Activated naive CD4-positive, alpha-beta T cell treated with anti-CD3 and anti-CD28 coated beads for 36 hours (primary cell): ENCODE measurements around the gene SPTSSB. TPM values are rescaled to one million over a fixed set of nuclear protein-coding genes. Genes with fewer than 3 reads are reported as not detected.

Source experiments
- CTCF ChIA-PET: fragments of 350-600 bp; sonication (Branson Sonifier 250); formaldehyde crosslinking; loops from one replicate; lab custom pipeline; 2021; ENCODE audit warnings: antibody characterized with exemption; lab: Charles Lee
- DNase-seq: peaks from one replicate; pipeline ENCODE4 v3.0.0-alpha.2; 2020
- H3K27ac Mint-ChIP-seq: one replicate; pipeline ENCODE4 v1.8.0; 2021; ENCODE audit warnings: mild to moderate bottlenecking, mixed read lengths
- H3K27me3 Mint-ChIP-seq: one replicate; pipeline ENCODE4 v1.8.0; 2021; ENCODE audit warnings: low read depth, mixed read lengths
- H3K36me3 Mint-ChIP-seq: one replicate; pipeline ENCODE4 v1.8.0; 2021; ENCODE audit warnings: low read depth, mixed read lengths
- H3K4me1 Mint-ChIP-seq: one replicate; pipeline ENCODE4 v1.8.0; 2021; ENCODE audit warnings: low read depth, mixed read lengths
- H3K4me3 Mint-ChIP-seq: one replicate; pipeline ENCODE4 v1.8.0; 2021; ENCODE audit warnings: mild to moderate bottlenecking, moderate library complexity, mixed read lengths
- H3K9me3 Mint-ChIP-seq: one replicate; pipeline ENCODE4 v1.8.0; 2021; ENCODE audit warnings: mixed read lengths
- intact Hi-C: fragments of 100-400 bp; cut with micrococcal nuclease; formaldehyde crosslinking; loops from one replicate; pipeline ENCODE4 v1.15.1; 2023
- total RNA-seq, 2 experiments: library from RNA; stranded (reverse); gene quantifications; one replicate each; pipeline ENCODE4 v1.2.3, GENCODE V29; 2021

SPTSSB gene, protein sequence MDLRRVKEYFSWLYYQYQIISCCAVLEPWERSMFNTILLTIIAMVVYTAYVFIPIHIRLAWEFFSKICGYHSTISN
- total RNA-seq = not detected

DNA sequence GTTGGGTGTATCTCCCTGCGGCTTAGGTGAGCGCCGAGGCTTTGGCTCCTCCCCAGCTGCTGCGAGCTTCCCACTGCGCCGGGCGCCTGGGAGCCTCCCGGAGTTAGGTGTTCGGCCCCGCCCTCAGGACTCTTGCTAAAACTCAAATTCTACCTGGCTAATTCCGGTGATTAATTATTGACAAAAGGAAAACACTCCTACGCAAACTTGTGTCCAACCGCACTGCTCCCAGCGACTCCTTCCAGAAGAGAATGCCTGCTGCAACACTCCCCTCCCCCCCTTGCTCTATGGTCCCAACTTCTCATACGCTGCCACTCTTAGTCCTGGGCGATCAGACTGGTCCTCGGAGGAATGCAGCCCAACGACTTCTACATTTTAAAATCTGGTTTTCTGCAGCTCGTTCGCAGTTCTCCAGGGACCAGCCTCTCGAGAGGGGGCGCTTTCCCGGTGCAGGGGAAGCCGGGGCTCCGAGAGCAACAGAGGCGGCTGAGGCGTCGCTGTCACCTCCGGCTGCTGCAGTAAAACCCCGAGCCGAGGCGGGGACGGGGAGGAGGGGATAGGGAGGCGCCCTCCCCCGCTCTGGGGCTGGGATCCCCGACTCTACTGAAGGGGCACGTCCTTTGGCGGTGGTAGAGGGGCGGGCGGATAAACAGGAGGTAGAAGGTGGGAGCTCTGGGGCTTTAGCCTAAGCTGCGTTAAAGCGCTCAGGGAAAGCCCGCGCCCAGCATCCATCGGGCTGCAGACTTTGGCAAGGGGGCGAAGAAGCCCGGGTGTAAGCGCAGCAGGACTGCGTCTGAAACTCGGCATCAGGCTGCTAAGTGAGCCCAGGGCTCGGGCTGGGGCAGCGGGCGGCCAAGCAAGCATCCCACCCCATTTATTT is at the start of gene SPTSSB:
SPTSSB (minus strand) TSS at position 77 of the 880 bp plus-strand sequence. CDS start 25,194 bp downstream, outside the sequence.
- Mint-ChIP-seq H3K27ac (no peak within 1 kb of the TSS), H3K27me3 (peaks cover 22% of the 10 kb centered on the region), H3K36me3 (no peaks in the 10 kb centered on the region), H3K4me3 (peak within 1 kb of the TSS; percentile 79), H3K4me1 (peaks cover 8% of the 10 kb centered on the region), H3K9me3 (no peaks in the 10 kb centered on the region)
- peak; percentile 60 for DNase-seq
- intact Hi-C loops = loop anchor here (1.0 kb wide), 3 partner anchors 22 to 38 kb away; no protein-coding TSS in a partner anchor
- CTCF ChIA-PET = interaction anchor here (0.5 to 1.6 kb wide), 8 partner anchors 12 to 95 kb away, joined by 3 to 6 read pairs (median 3); no protein-coding TSS in a partner anchor

DNA sequence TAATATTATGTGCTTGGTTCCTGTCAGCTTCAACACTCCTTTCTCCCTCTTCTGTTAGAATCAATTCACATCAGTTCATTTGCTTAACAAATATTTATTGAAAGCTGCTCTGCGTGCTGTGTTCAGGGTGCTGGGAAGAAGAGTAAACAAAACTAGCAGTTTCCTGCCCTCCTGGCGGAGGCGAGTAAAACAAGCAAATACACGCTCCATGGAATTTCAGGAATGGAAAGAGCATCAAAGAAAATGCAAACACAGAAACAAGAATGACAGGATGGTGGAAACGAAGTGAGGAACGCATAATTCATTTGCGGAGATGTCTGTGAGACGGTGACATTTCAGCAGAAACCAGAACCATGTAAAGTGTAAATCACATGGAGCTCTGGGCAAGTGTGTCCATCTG is 49.4 kb upstream of the SPTSSB start:
- intact Hi-C loops = loop anchor here (5.0 kb wide), 3 partner anchors 478 to 733 kb away; no protein-coding TSS in a partner anchor
- no peak for DNase-seq
- no peak overlapping the region for H3K27ac Mint-ChIP-seq
- H3K4me3 Mint-ChIP-seq = no peak overlapping the region
- no peaks in the 10 kb centered on the region for H3K27me3 Mint-ChIP-seq
- no peaks in the 10 kb centered on the region for H3K36me3 Mint-ChIP-seq
- peaks cover 4% of the 10 kb centered on the region for H3K9me3 Mint-ChIP-seq
- CTCF ChIA-PET = interaction anchor here (0.7 to 3.5 kb wide), 5 partner anchors 19 to 734 kb away, joined by 3 to 24 read pairs (median 3); no protein-coding TSS in a partner anchor
- no peaks in the 10 kb centered on the region for H3K4me1 Mint-ChIP-seq

DNA sequence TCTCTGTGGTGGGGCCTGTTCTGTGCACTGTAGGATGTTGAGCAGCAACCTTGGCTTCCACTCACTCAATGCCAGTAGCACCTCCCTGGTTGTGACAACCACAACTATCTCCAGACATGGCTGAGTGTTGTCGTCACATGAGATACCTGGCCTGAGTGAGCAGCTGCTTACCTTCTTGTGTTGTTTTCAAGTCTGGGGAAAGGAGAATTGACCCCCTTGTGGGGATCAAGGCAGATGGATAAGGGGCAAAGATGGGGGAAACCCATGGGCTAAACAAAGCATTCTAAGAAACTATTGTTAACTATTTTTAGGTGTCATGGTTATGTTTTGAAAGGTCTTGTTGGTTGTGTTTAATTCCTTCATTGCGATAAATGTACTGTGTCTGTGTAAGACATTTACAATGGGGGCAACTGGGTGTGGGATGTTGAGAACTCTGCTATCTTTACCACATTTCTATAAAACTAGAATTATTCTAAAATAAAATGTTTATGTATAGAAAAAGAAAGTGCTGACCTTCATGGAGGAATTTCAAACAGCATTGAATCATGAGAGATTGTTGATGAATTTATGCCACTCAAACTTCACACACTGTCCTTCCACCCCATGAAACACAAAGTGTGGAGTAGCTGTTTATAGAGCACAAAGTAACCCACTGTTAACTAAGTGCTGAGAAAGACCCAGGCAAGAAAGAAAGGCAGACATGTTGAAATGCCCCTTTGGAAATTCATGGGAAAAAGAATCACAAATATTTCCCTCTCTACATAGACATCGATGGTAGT is 48.4 kb upstream of the SPTSSB start:
- DNase-seq = no peak
- H3K4me1 Mint-ChIP-seq = no peaks in the 10 kb centered on the region
- no peaks in the 10 kb centered on the region for H3K27me3 Mint-ChIP-seq
- CTCF ChIA-PET = interaction anchor here (0.7 kb wide), 1 partner anchor 166 kb away, joined by 3 read pairs; no protein-coding TSS in a partner anchor
- H3K9me3 Mint-ChIP-seq = peaks cover 4% of the 10 kb centered on the region
- intact Hi-C loops = loop anchor here (5.0 kb wide), 3 partner anchors 477 to 732 kb away; no protein-coding TSS in a partner anchor
- H3K27ac Mint-ChIP-seq = no peak overlapping the region
- no peak overlapping the region for H3K4me3 Mint-ChIP-seq
- no peaks in the 10 kb centered on the region for H3K36me3 Mint-ChIP-seq

DNA sequence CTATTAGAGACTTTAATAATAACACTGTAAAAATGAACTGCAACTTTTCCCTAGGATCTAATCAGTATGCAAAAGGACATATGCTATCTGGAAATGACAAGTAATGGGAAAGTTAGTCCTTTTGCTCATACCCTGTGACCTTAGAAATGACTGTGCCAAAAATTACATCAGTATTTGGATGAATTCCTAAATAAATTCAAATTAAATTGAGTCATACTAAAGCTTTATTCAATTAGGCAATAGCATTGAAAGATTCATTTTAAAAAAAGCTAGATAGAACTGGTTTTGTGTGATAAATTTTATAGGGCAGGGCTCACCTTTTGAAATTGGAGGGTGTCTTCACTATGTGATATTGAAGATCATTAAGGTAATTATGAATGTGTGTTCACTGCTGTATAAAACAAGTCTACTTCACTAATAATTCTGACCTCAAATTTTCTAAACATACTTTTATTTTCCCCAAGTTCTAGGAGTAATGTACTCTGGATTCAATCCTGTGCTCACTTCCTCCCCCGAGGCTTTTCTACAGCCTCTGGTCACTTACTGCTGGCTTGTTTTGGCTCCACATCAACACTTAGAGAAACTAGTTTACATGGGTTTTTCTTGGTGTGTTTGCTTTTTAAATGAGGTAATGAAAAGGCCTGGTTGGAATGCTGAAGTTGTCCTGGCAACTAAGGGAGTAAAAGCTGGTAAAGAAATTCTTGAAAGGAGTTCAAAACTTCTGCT is 44.4 kb upstream of the SPTSSB start:
- Mint-ChIP-seq H3K27ac (no peak overlapping the region), H3K27me3 (no peaks in the 10 kb centered on the region), H3K9me3 (peaks cover 4% of the 10 kb centered on the region), H3K36me3 (no peaks in the 10 kb centered on the region), H3K4me1 (no peaks in the 10 kb centered on the region), H3K4me3 (no peak overlapping the region)
- intact Hi-C loops = no loop called here
- DNase-seq = no peak
- CTCF ChIA-PET = interaction anchor here (1.1 to 1.3 kb wide), 2 partner anchors 20 to 44 kb away, joined by 3 read pairs; partner anchors contain the start of gene SPTSSB

DNA sequence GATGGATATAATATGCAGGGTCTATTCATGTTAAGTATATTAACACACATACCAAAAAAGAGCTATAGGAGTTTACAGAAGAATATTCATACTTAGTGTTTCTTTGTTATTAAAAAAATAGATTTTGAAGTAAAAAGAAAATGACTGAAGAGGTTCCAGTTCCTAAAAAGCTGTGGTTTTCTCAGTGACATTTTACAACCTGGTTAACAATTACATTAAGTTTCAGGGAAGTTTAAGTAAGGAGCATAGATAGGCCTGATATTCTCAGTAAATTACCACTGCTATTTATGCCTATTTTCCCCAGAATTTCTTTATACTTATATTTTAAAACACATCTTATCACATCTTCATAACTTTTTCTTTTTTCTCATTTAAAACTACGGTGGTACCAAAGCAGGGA is 43.6 kb upstream of the SPTSSB start:
- Mint-ChIP-seq H3K4me3 (no peak overlapping the region), H3K27me3 (no peaks in the 10 kb centered on the region), H3K4me1 (no peaks in the 10 kb centered on the region), H3K9me3 (peaks cover 4% of the 10 kb centered on the region), H3K36me3 (no peaks in the 10 kb centered on the region), H3K27ac (no peak overlapping the region)
- intact Hi-C loops = no loop called here
- CTCF ChIA-PET = interaction anchor here (1.1 kb wide), 1 partner anchor 109 kb away, joined by 3 read pairs; no protein-coding TSS in a partner anchor
- DNase-seq = no peak

DNA sequence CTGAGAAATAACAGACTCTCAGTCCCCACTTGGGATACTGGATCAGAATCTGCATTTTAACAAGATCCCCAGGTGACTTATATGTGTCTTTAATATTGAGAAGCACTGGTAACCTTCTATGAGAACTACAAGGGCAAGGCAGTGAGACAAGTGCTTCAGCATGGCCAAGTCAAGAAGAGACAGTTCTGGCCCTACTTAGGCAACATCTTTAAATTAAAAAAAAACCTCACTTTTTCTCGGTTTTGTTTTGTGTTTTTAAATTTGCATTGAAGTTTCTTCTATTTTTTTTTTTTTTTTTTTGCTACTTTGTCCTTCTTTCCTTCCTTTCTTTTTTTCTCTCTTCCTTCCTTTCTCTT is 42.5 kb upstream of the SPTSSB start:
- Mint-ChIP-seq H3K4me1 (no peaks in the 10 kb centered on the region), H3K4me3 (no peak overlapping the region), H3K27me3 (no peaks in the 10 kb centered on the region), H3K36me3 (no peaks in the 10 kb centered on the region), H3K27ac (no peak overlapping the region), H3K9me3 (peaks cover 4% of the 10 kb centered on the region)
- DNase-seq = no peak
- CTCF ChIA-PET = interaction anchor here (1.0 to 1.1 kb wide), 2 partner anchors 8 to 16 kb away, joined by 3 to 4 read pairs; no protein-coding TSS in a partner anchor
- intact Hi-C loops = no loop called here

DNA sequence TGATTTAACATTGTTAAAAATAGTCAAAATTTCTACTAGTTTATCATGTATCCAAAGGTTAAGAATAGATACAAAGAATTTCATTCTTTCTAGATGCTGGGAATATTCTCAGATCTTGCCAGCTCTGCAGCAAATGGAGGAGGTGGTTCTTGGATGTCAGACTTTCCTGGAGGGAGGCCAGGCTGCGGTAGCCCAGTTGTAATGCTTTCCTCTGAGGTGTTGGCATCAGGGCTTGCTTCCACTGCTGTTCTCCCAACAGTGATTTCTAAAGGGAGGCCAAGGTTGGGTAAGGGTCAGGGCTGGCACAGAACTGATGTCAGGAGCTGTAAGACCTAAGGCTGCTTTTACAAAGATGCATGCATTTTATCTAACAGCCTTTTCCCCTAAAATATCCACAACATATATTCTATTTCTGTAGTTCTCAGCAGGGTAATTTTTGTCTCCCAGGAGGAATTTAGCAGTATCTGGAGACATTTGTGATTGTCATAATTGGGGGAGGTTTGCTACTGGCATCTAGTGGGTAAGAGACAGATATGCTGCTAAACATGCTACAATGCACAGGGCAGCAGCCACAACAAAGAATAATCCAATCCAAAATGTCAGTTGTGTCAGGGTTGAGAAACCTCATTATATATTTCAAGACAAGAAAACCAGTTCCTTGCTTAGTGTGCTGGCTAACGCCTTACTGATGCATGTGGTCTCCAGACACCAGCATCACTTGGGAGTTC is 42.0 kb upstream of the SPTSSB start:
- H3K36me3 Mint-ChIP-seq = no peaks in the 10 kb centered on the region
- no peak overlapping the region for H3K27ac Mint-ChIP-seq
- DNase-seq = no peak
- intact Hi-C loops = no loop called here
- no peaks in the 10 kb centered on the region for H3K4me1 Mint-ChIP-seq
- no peaks in the 10 kb centered on the region for H3K27me3 Mint-ChIP-seq
- H3K9me3 Mint-ChIP-seq = peaks cover 4% of the 10 kb centered on the region
- CTCF ChIA-PET = interaction anchor here (0.9 to 1.2 kb wide), 7 partner anchors 9 to 316 kb away, joined by 3 to 5 read pairs (median 3); no protein-coding TSS in a partner anchor
- no peak overlapping the region for H3K4me3 Mint-ChIP-seq

DNA sequence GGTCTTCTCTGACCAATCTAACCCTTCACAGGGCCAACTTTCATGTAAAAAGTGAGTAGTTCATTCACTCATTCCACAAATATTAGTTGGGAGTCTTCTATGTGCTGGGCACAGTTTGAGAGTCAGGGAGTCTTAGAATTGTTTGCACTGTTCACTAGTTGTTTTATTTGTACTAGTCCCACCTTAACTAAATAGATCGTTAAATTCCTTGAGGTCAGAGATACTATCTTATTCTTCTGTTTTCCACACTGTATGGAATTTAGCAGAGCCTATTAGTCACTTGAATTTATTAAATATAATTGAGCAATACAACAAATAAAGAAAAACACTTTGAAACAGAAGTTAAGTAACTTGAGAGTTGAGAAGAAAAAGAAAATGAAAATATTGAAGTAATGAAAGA is 40.8 kb upstream of the SPTSSB start:
- peaks cover 4% of the 10 kb centered on the region for H3K9me3 Mint-ChIP-seq
- no peak overlapping the region for H3K27ac Mint-ChIP-seq
- H3K4me1 Mint-ChIP-seq = peaks cover 4% of the 10 kb centered on the region
- H3K4me3 Mint-ChIP-seq = no peak overlapping the region
- H3K36me3 Mint-ChIP-seq = no peaks in the 10 kb centered on the region
- intact Hi-C loops = no loop called here
- no peak for DNase-seq
- H3K27me3 Mint-ChIP-seq = no peaks in the 10 kb centered on the region
- CTCF ChIA-PET = interaction anchor here (0.6 to 1.2 kb wide), 4 partner anchors 14 to 725 kb away, joined by 3 to 5 read pairs (median 3); no protein-coding TSS in a partner anchor

DNA sequence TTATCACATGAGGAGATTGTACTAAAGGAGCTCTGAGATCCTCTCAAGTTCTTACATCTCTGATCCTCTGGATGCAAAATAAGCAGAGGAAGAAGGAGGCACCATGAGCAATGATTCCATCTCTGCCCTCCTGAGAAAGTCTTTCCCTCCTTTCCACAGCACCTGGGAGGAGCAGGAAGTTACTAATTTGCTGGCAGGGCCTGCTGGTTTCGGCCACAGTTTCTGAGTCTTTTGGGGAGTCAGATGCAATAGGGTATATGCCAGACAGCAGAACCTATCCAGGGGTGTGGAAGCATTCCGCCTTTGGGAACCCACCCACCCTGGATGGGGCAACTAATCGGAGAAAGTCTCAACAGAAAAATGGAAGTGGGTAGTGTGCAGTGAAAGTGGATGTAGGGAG is 38.5 kb upstream of the SPTSSB start:
- intact Hi-C loops = loop anchor here (1.0 to 5.0 kb wide), 5 partner anchors 38 to 453 kb away; no protein-coding TSS in a partner anchor
- DNase-seq = no peak
- no peaks in the 10 kb centered on the region for H3K9me3 Mint-ChIP-seq
- CTCF ChIA-PET = interaction anchor here (1.0 to 3.4 kb wide), 6 partner anchors 12 to 142 kb away, joined by 4 to 18 read pairs (median 5); no protein-coding TSS in a partner anchor
- H3K27me3 Mint-ChIP-seq = no peaks in the 10 kb centered on the region
- H3K27ac Mint-ChIP-seq = no peak overlapping the region
- peaks cover 20% of the 10 kb centered on the region for H3K4me1 Mint-ChIP-seq
- H3K4me3 Mint-ChIP-seq = no peak overlapping the region
- no peaks in the 10 kb centered on the region for H3K36me3 Mint-ChIP-seq

DNA sequence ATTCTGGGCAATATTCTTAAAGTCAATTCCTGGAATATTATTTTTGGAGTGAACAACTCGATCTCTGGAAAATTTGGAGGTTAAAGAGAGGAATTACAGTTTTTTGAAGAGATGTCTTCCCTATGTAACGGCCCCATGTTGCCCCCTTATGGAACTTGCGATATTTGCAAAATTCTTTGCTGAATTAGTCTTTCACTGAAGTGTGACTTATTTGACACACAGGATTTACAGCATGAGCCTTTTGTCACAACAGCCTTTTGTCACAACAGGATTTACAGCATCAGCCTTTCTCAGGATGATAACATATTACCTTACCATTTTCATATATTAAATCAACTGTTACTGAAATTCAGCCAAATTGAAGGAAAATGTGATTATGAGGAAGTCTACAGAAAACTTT is 37.8 kb upstream of the SPTSSB start:
- Mint-ChIP-seq H3K27ac (no peak overlapping the region), H3K4me1 (peaks cover 20% of the 10 kb centered on the region), H3K36me3 (no peaks in the 10 kb centered on the region), H3K9me3 (no peaks in the 10 kb centered on the region), H3K4me3 (no peak overlapping the region), H3K27me3 (no peaks in the 10 kb centered on the region)
- peak; percentile 63 for DNase-seq
- CTCF ChIA-PET = interaction anchor here (0.7 to 3.4 kb wide), 13 partner anchors 13 to 335 kb away, joined by 3 to 18 read pairs (median 4); no protein-coding TSS in a partner anchor
- intact Hi-C loops = loop anchor here (1.0 to 5.0 kb wide), 5 partner anchors 37 to 452 kb away; no protein-coding TSS in a partner anchor
